ENCODE results near the gene AP1S3. TPM values are rescaled to one million over a fixed set of nuclear protein-coding genes. Genes with fewer than 3 reads are reported as not detected.

AP1S3 gene
- total and polyA plus RNA-seq, 5 donors: 0.17 to 0.84 (median 0.29) TPM

- DNase-seq: peak; percentile 37 to 72 (median 43)
- H3K27me3 ChIP-seq (ENCODE audit: control insufficient read depth, insufficient read depth): no peaks in the 10 kb centered on the region
- H3K4me3 ChIP-seq (ENCODE audit: low read length): no peak overlapping the region
- ATAC-seq: peak; percentile 53 to 58
- H3K27ac ChIP-seq (ENCODE audit: low read length): no peak overlapping the region
- no peaks in the 10 kb centered on the region for H3K9me3 ChIP-seq (ENCODE audit: control insufficient read depth, low read length)
- intact Hi-C loops (cut with DNase I): no loop called here
- WGBS: 23% methylated on average over 5 of the region's 5 CpGs
- H3K4me1 ChIP-seq (ENCODE audit: control insufficient read depth, insufficient read depth, low read length): no peaks in the 10 kb centered on the region
Observed at GRCh38 chr2:223735035-223735640, 102.2 kb downstream of the AP1S3 start.

DNA sequence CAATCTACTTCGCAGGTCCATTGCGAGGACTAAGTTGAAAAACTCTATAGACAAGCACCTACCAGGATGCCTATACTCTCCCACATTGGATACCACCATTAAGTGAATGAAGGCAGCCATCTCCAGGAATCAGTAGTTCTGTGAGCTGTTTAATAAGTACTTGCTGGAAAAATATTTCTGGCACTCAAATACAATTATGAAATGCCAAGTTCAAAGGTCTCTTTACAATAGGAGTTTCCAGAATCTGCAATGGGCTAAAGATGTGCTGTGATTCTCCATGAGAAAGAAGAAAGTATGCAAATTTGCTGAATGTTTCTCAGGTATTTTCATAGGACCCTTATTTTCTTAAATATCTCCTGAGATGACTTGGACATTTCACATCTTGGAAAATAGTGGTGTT is 103.0 kb downstream of the AP1S3 start:
- H3K9me3 ChIP-seq (ENCODE audit: control insufficient read depth, low read length): no peaks in the 10 kb centered on the region
- no peaks in the 10 kb centered on the region for H3K27me3 ChIP-seq (ENCODE audit: control insufficient read depth, insufficient read depth)
- H3K4me1 ChIP-seq (ENCODE audit: control insufficient read depth, insufficient read depth, low read length): no peaks in the 10 kb centered on the region
- no peak overlapping the region for H3K27ac ChIP-seq (ENCODE audit: low read length)
- no peak overlapping the region for H3K4me3 ChIP-seq (ENCODE audit: low read length)
- intact Hi-C loops (cut with DNase I): no loop called here
- DNase-seq (no peak), ATAC-seq (no peak)
- WGBS: 97% methylated on average over 2 of the region's 2 CpGs

DNA sequence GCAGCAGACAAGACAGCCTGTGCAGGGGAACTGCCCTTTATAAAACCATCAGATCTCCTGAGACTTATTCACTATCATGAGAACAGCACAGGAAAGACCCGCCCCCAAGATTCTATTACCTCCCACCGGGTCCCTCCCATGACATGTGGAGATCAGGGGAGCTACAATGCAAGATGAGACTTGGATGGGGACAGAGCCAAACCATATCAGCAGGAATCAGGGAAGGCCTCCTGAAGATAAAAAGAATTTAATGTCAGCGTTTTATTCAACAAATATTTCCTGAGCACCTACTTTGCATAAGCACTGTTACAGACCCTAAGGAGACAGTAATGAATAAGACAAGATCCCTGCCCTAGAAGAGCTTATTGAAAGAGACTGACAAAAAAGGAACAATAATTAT is 105.0 kb downstream of the AP1S3 start:
- intact Hi-C loops (cut with DNase I): no loop called here
- no peak overlapping the region for H3K4me3 ChIP-seq (ENCODE audit: low read length)
- no peaks in the 10 kb centered on the region for H3K9me3 ChIP-seq (ENCODE audit: control insufficient read depth, low read length)
- no peak overlapping the region for H3K27ac ChIP-seq (ENCODE audit: low read length)
- no peaks in the 10 kb centered on the region for H3K27me3 ChIP-seq (ENCODE audit: control insufficient read depth, insufficient read depth)
- ATAC-seq (no peak), DNase-seq (no peak)
- H3K4me1 ChIP-seq (ENCODE audit: control insufficient read depth, insufficient read depth, low read length): no peaks in the 10 kb centered on the region
- 75% methylated on average over 3 of the region's 3 CpGs for WGBS

DNA sequence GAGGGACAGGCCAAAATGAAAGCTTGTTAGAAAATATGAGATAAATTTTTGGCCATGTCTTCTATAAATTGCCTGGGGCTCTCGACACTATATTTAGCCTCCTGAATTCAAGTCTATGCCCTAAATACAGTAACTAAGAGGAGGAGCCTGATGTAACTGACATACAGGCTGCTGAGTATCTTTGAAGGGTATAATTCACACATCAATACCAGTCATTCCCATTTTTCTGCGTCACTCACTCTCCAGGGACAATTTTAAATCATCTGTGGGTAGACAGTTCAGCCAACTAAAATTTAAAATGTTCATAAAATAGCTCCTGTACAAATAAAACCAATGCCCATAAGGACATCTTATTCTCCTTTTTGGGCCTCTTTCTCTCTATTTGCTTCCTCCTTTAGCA is 105.9 kb downstream of the AP1S3 start:
- Histone ChIP-seq H3K27me3 (ENCODE audit: control insufficient read depth, insufficient read depth) (no peaks in the 10 kb centered on the region), H3K4me3 (ENCODE audit: low read length) (no peak overlapping the region), H3K27ac (ENCODE audit: low read length) (no peak overlapping the region), H3K4me1 (ENCODE audit: control insufficient read depth, insufficient read depth, low read length) (no peaks in the 10 kb centered on the region), H3K9me3 (ENCODE audit: control insufficient read depth, low read length) (no peaks in the 10 kb centered on the region)
- no peak for DNase-seq
- 44% methylated on average over 2 of the region's 2 CpGs for WGBS
- intact Hi-C loops (cut with DNase I): no loop called here
- ATAC-seq: peak in 1 of 2 donors; percentile 22

DNA sequence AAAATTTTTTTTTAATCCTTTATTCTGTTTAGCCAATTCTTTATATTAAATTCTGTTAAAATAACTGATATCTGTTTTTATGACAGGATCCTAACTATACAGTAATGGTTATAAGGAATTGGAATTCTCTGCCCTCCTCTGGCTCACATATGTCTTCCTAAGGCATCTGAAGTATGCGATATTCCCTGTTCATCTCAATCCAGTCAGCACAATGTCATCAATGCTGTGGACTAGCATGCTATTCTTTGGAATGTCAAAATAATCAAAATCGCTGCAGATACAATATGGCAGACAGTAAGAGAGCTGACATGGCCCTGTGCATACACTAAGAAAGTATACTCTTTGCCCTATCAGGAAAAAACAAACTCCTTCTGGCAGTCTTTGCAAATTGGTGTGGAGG is 107.6 kb downstream of the AP1S3 start:
- Histone ChIP-seq H3K9me3 (ENCODE audit: control insufficient read depth, low read length) (no peaks in the 10 kb centered on the region), H3K27me3 (ENCODE audit: control insufficient read depth, insufficient read depth) (no peaks in the 10 kb centered on the region), H3K27ac (ENCODE audit: low read length) (no peak overlapping the region), H3K4me3 (ENCODE audit: low read length) (no peak overlapping the region), H3K4me1 (ENCODE audit: control insufficient read depth, insufficient read depth, low read length) (peaks cover 5% of the 10 kb centered on the region)
- intact Hi-C loops (cut with DNase I): no loop called here
- ATAC-seq (no peak), DNase-seq (no peak)
- 94% methylated on average over 2 of the region's 2 CpGs for WGBS

GRCh38 chr2:223727562-223727961 is 109.8 kb downstream of the AP1S3 start:
- 57% methylated on average over 7 of the region's 7 CpGs for WGBS
- peaks cover 5% of the 10 kb centered on the region for H3K4me1 ChIP-seq (ENCODE audit: control insufficient read depth, insufficient read depth, low read length)
- ATAC-seq (no peak), DNase-seq (no peak)
- no peaks in the 10 kb centered on the region for H3K9me3 ChIP-seq (ENCODE audit: control insufficient read depth, low read length)
- no peaks in the 10 kb centered on the region for H3K27me3 ChIP-seq (ENCODE audit: control insufficient read depth, insufficient read depth)
- H3K27ac ChIP-seq (ENCODE audit: low read length): no peak overlapping the region
- no peak overlapping the region for H3K4me3 ChIP-seq (ENCODE audit: low read length)
- intact Hi-C loops (cut with DNase I): no loop called here

GRCh38 chr2:223725986-223726970 is 111.1 kb downstream of the AP1S3 start:
- H3K27ac ChIP-seq (ENCODE audit: low read length): no peak overlapping the region
- H3K27me3 ChIP-seq (ENCODE audit: control insufficient read depth, insufficient read depth): no peaks in the 10 kb centered on the region
- H3K9me3 ChIP-seq (ENCODE audit: control insufficient read depth, low read length): no peaks in the 10 kb centered on the region
- no peak for ATAC-seq
- no peak overlapping the region for H3K4me3 ChIP-seq (ENCODE audit: low read length)
- 89% methylated on average over 8 of the region's 8 CpGs for WGBS
- intact Hi-C loops (cut with DNase I): no loop called here
- no peak for DNase-seq
- peaks cover 5% of the 10 kb centered on the region for H3K4me1 ChIP-seq (ENCODE audit: control insufficient read depth, insufficient read depth, low read length)

- DNase-seq: peak; percentile 83 to 90 (median 88)
- Histone ChIP-seq H3K4me1 (ENCODE audit: control insufficient read depth, insufficient read depth, low read length) (peaks cover 5% of the 10 kb centered on the region), H3K4me3 (ENCODE audit: low read length) (no peak overlapping the region), H3K9me3 (ENCODE audit: control insufficient read depth, low read length) (no peaks in the 10 kb centered on the region), H3K27ac (ENCODE audit: low read length) (peak overlapping the region; percentile 30), H3K27me3 (ENCODE audit: control insufficient read depth, insufficient read depth) (no peaks in the 10 kb centered on the region)
- intact Hi-C loops (cut with DNase I): no loop called here
- 21% methylated on average over 5 of the region's 5 CpGs for WGBS
- peak; percentile 93 to 98 for ATAC-seq
Observed at GRCh38 chr2:223725494-223725893, 111.9 kb downstream of the AP1S3 start.

DNA sequence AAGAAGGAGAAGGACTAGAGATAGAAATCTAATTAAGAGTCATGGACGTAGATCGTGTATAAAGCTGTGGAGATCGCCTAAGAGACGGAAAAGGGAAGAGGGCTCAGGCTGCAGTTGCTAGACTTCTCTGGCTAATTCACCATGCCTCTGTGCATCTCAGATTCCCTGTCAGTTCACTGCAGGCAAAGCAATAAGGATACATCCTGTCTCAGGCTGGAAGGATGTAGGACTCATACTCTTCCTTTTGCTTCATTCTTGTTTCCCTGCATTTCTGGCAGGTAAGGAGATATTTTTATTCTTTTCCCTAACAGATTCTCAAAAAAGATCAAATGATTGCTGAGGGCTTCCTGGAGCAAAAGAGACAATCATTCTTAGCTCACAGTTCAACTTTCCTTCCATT is 112.5 kb downstream of the AP1S3 start:
- Histone ChIP-seq H3K9me3 (ENCODE audit: control insufficient read depth, low read length) (no peaks in the 10 kb centered on the region), H3K27me3 (ENCODE audit: control insufficient read depth, insufficient read depth) (no peaks in the 10 kb centered on the region), H3K4me1 (ENCODE audit: control insufficient read depth, insufficient read depth, low read length) (peaks cover 5% of the 10 kb centered on the region), H3K4me3 (ENCODE audit: low read length) (no peak overlapping the region), H3K27ac (ENCODE audit: low read length) (no peak overlapping the region)
- WGBS: 72% methylated on average over 4 of the region's 4 CpGs
- ATAC-seq (no peak), DNase-seq (no peak)
- intact Hi-C loops (cut with DNase I): no loop called here

DNA sequence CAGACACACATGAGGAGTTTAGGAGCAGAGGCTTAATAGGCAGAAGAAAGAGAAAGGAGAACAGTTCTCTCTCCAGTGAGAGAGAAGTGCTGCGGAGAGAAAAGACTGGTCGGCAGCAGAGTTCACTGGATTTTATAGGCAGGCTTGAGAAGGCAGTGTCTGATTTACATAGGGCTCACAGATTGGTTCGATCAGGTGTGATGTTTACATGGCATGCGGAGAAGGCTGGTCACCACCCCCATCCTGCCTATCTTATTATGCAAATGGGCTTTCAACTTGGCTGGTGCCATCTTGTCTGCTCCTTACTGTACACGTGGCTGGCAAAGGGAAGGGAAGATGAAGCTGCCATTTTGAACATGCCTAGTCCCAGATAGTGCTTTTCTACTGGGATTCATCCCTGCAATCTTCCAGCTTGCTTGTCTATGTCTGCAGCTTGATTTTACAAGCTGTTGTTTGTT is 113.4 kb downstream of the AP1S3 start:
- 88% methylated on average over 5 of the region's 5 CpGs for WGBS
- DNase-seq: no peak
- intact Hi-C loops (cut with DNase I): no loop called here

DNA sequence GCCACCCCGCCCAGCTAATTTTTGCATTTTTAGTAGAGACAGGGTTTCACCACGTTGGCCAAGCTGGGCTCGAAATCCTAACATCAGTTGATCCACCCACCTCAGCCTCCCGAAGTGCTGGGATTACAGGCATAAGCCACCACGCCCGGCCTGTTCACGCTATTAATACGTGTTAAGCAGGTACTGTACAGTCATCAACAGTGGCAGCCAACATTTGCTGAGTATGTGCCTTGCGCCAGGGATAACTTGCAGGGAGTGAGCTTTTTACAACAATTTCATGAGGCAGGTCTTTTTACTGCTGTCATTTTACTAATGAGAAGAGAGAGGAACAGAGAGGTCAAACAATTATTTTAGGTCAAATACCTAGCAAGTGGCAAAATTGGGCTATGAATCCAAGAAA is 115.2 kb downstream of the AP1S3 start:
- Histone ChIP-seq H3K4me1 (ENCODE audit: control insufficient read depth, insufficient read depth, low read length) (peaks cover 5% of the 10 kb centered on the region), H3K27ac (ENCODE audit: low read length) (no peak overlapping the region), H3K9me3 (ENCODE audit: control insufficient read depth, low read length) (no peaks in the 10 kb centered on the region), H3K4me3 (ENCODE audit: low read length) (no peak overlapping the region), H3K27me3 (ENCODE audit: control insufficient read depth, insufficient read depth) (no peaks in the 10 kb centered on the region)
- ATAC-seq (no peak), DNase-seq (peak in 1 of 3 donors; percentile 28)
- intact Hi-C loops (cut with DNase I): no loop called here
- 97% methylated on average over 9 of the region's 9 CpGs for WGBS

More for the DNA sequence above, 113.4 kb downstream of the AP1S3 start:
- no peaks in the 10 kb centered on the region for H3K27me3 ChIP-seq (ENCODE audit: control insufficient read depth, insufficient read depth)
- no peak overlapping the region for H3K4me3 ChIP-seq (ENCODE audit: low read length)
- no peak overlapping the region for H3K27ac ChIP-seq (ENCODE audit: low read length)
- no peaks in the 10 kb centered on the region for H3K9me3 ChIP-seq (ENCODE audit: control insufficient read depth, low read length)
- no peak for ATAC-seq
- peaks cover 5% of the 10 kb centered on the region for H3K4me1 ChIP-seq (ENCODE audit: control insufficient read depth, insufficient read depth, low read length)
